ENCODE measurements around the gene PODN.

Gene PODN

DNA sequence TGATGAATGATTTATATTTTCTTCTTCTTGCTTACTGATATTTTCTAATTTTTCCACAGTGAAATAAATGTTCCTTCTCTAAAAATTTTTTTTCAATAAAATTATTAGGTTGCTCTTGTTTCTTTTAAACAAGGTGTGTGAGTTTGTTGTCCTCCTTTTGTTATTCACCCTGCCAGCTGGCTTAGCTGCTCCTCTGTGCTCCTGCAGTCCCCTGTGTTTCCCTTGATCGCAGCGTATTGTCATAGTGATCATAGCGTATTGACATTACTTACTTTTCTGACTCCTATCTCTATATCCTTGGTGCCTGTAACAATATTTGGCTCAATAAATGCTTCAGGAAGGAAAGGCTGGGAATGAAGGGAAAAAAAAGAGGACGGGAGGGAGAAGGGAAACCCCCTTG is 24.9 kb upstream of the PODN start:
- Histone ChIP-seq H3K9me3 (ENCODE audit: low read length) (no peaks in the 10 kb centered on the region), H3K9me2 (ENCODE audit: low read depth, low read length) (no peaks in the 10 kb centered on the region), H2AFZ (ENCODE audit: low read length) (no peak overlapping the region), H4K20me1 (ENCODE audit: insufficient read depth, low read length) (no peaks in the 10 kb centered on the region), H3K9ac (ENCODE audit: low read length) (no peak overlapping the region), H3K4me3 (ENCODE audit: low read depth, low read length, poor library complexity, severe bottlenecking) (no peak overlapping the region), H3K27ac (ENCODE audit: low read depth, low read length, poor library complexity, severe bottlenecking) (no peak overlapping the region), H3K4me2 (ENCODE audit: low read length) (no peak overlapping the region), H3K79me2 (ENCODE audit: insufficient read depth, low read length) (no peaks in the 10 kb centered on the region), H3K4me1 (ENCODE audit: insufficient read depth, low read length, severe bottlenecking) (no peaks in the 10 kb centered on the region), H3K36me3 (ENCODE audit: insufficient read depth, low read length) (peaks cover 21% of the 10 kb centered on the region; the same call in 1 of the 2 replicates), H3F3A (ENCODE audit: insufficient read depth, low read length) (no peaks in the 10 kb centered on the region), H3K27me3 (ENCODE audit: insufficient read depth, low read length) (no peaks in the 10 kb centered on the region)
- TF ChIP-seq, protein P1, sequence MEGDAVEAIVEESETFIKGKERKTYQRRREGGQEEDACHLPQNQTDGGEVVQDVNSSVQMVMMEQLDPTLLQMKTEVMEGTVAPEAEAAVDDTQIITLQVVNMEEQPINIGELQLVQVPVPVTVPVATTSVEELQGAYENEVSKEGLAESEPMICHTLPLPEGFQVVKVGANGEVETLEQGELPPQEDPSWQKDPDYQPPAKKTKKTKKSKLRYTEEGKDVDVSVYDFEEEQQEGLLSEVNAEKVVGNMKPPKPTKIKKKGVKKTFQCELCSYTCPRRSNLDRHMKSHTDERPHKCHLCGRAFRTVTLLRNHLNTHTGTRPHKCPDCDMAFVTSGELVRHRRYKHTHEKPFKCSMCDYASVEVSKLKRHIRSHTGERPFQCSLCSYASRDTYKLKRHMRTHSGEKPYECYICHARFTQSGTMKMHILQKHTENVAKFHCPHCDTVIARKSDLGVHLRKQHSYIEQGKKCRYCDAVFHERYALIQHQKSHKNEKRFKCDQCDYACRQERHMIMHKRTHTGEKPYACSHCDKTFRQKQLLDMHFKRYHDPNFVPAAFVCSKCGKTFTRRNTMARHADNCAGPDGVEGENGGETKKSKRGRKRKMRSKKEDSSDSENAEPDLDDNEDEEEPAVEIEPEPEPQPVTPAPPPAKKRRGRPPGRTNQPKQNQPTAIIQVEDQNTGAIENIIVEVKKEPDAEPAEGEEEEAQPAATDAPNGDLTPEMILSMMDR (IDR thresholded peaks at IDR 0.05; ENCODE audit: low read length) = no peak
- TF ChIP-seq EZH2 (IDR thresholded peaks at IDR 0.05; ENCODE audit: borderline replicate concordance, low read length) = no peak

DNA sequence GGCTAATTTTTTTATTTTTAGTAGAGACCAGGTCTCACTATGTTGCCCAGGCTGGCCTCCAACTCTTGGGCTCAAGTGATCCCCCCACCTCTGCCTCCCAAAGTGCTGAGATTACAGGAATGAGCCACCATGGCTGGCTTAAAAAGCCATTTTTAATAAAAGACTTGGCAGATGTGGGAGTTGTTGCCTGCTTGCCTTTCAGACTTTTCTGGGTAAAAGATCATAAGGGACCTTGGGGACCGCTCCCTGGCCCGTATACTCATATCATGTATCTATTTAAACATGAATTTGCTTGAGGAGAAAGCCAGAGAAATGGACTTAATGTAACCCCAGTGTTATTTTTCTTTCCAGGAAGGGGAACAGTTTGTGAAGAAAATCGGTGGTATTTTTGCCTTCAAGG is 23.4 kb upstream of the PODN start:
- no peaks in the 10 kb centered on the region for H3K4me1 ChIP-seq (ENCODE audit: insufficient read depth, low read length, severe bottlenecking)
- no peaks in the 10 kb centered on the region for H4K20me1 ChIP-seq (ENCODE audit: insufficient read depth, low read length)
- no peaks in the 10 kb centered on the region for H3K9me3 ChIP-seq (ENCODE audit: low read length)
- H3K79me2 ChIP-seq (ENCODE audit: insufficient read depth, low read length) = no peaks in the 10 kb centered on the region
- H3K9ac ChIP-seq (ENCODE audit: low read length) = no peak overlapping the region
- no peaks in the 10 kb centered on the region for H3F3A ChIP-seq (ENCODE audit: insufficient read depth, low read length)
- no peaks in the 10 kb centered on the region for H3K27me3 ChIP-seq (ENCODE audit: insufficient read depth, low read length)
- H3K4me2 ChIP-seq (ENCODE audit: low read length) = no peak overlapping the region
- no peak overlapping the region for H3K27ac ChIP-seq (ENCODE audit: low read depth, low read length, poor library complexity, severe bottlenecking)
- TF ChIP-seq, protein P1 (IDR thresholded peaks at IDR 0.05; ENCODE audit: low read length) = no peak
- TF ChIP-seq EZH2 (IDR thresholded peaks at IDR 0.05; ENCODE audit: borderline replicate concordance, low read length) = no peak
- no peak overlapping the region for H3K4me3 ChIP-seq (ENCODE audit: low read depth, low read length, poor library complexity, severe bottlenecking)
- peaks cover 17% of the 10 kb centered on the region; the same call in 1 of the 2 replicates for H3K36me3 ChIP-seq (ENCODE audit: insufficient read depth, low read length)
- no peaks in the 10 kb centered on the region for H3K9me2 ChIP-seq (ENCODE audit: low read depth, low read length)
- no peak overlapping the region for H2AFZ ChIP-seq (ENCODE audit: low read length)

DNA sequence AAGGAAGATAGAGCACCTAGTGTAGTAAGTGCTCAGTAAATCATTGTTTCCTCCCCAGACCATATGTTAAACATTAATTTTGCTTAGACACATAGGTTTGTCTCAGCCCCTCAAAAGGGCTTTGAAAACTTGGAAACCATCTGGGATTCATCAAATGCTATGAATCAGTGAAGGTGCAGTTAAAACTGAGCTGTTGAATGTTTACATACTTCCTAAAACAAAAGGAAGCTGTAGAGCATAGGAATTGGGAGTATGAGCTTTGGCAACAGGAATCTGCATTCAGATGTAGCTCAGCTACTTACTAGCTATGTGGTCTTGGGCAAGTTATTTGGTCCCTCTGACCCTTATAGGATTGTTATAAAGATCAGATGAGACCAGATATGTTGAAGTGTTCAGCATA is 18.7 kb upstream of the PODN start:
- no peak overlapping the region for H3K4me3 ChIP-seq (ENCODE audit: low read depth, low read length, poor library complexity, severe bottlenecking)
- H3K9me3 ChIP-seq (ENCODE audit: low read length) = no peaks in the 10 kb centered on the region
- no peaks in the 10 kb centered on the region for H4K20me1 ChIP-seq (ENCODE audit: insufficient read depth, low read length)
- no peak overlapping the region for H3K27ac ChIP-seq (ENCODE audit: low read depth, low read length, poor library complexity, severe bottlenecking)
- no peaks in the 10 kb centered on the region for H3K27me3 ChIP-seq (ENCODE audit: insufficient read depth, low read length)
- no peaks in the 10 kb centered on the region for H3K4me1 ChIP-seq (ENCODE audit: insufficient read depth, low read length, severe bottlenecking)
- H2AFZ ChIP-seq (ENCODE audit: low read length) = no peak overlapping the region
- no peak overlapping the region for H3K4me2 ChIP-seq (ENCODE audit: low read length)
- TF ChIP-seq EZH2 (IDR thresholded peaks at IDR 0.05; ENCODE audit: borderline replicate concordance, low read length) = no peak
- TF ChIP-seq, protein P1 (IDR thresholded peaks at IDR 0.05; ENCODE audit: low read length) = no peak
- no peaks in the 10 kb centered on the region for H3K79me2 ChIP-seq (ENCODE audit: insufficient read depth, low read length)
- H3F3A ChIP-seq (ENCODE audit: insufficient read depth, low read length) = no peaks in the 10 kb centered on the region
- H3K36me3 ChIP-seq (ENCODE audit: insufficient read depth, low read length) = peaks cover 20% of the 10 kb centered on the region; the same call in 1 of the 2 replicates
- no peaks in the 10 kb centered on the region for H3K9me2 ChIP-seq (ENCODE audit: low read depth, low read length)
- no peak overlapping the region for H3K9ac ChIP-seq (ENCODE audit: low read length)

Measured in OCI-LY1 (cell line).